ENCODE data around the gene MMEL1. TPM values are rescaled to one million over a fixed set of nuclear protein-coding genes. Genes with fewer than 3 reads are reported as not detected.

MMEL1 gene
- total RNA-seq, 2 donors from 2014 or later, result 4.6 to 13.6 TPM

GRCh38 chr1:2587860-2588571 is 44.8 kb downstream of the MMEL1 start:
- no peak for TF ChIP-seq CTCF (IDR thresholded peaks at IDR 0.05)
- TF ChIP-seq POLR2A (IDR thresholded peaks at IDR 0.05), result no peak
- TF ChIP-seq POLR2AphosphoS5 (IDR thresholded peaks at IDR 0.05), result no peak
- Histone ChIP-seq H3K27me3 (replicated peaks; ENCODE audit: insufficient read depth) (no peaks in the 10 kb centered on the region), H3K9me3 (no peaks in the 10 kb centered on the region), H3K4me3 (no peak overlapping the region), H3K27ac (no peak overlapping the region), H3K4me1 (replicated peaks) (peaks cover 21% of the 10 kb centered on the region), H3K36me3 (no peaks in the 10 kb centered on the region)
- intact Hi-C loops (cut with DNase I), result loop anchor here (5.0 to 10.0 kb wide), 2 partner anchors 54 to 393 kb away; partner anchors contain the start of gene FAAP20
- no peak for DNase-seq (ENCODE audit: low spot score)
- 88% methylated on average over 12 of the region's 19 CpGs for WGBS

- intact Hi-C loops (cut with DNase I), result loop anchor here (5.0 to 10.0 kb wide), 2 partner anchors 55 to 392 kb away; partner anchors contain the start of gene FAAP20
- Histone ChIP-seq H3K27ac (peak overlapping the region; percentile 41 to 97), H3K4me1 (replicated peaks) (peaks cover 21% of the 10 kb centered on the region), H3K36me3 (no peaks in the 10 kb centered on the region), H3K4me3 (peak overlapping the region; percentile 87 to 88), H3K9me3 (no peaks in the 10 kb centered on the region), H3K27me3 (replicated peaks; ENCODE audit: insufficient read depth) (no peaks in the 10 kb centered on the region)
- TF ChIP-seq CTCF (IDR thresholded peaks at IDR 0.05) (peak in 1 of 4 experiments; percentile 11), POLR2A (IDR thresholded peaks at IDR 0.05) (no peak)
- 10% methylated on average over 48 of the region's 52 CpGs for WGBS
- DNase-seq (ENCODE audit: low spot score), result no peak
Observed at GRCh38 chr1:2587071-2587859, 45.6 kb downstream of the MMEL1 start.

GRCh38 chr1:2586154-2587070 is 46.4 kb downstream of the MMEL1 start, which contains the start of gene PRXL2B:
Gene PRXL2B (plus strand): TSS chr1:2586777. CDS start chr1:2586886, 109 bp downstream.
- intact Hi-C loops (cut with DNase I), result loop anchor here (5.0 to 10.0 kb wide), 2 partner anchors 56 to 392 kb away; partner anchors contain the start of gene FAAP20
- Histone ChIP-seq H3K4me3 (peak within 1 kb of the TSS; percentile 87 to 88), H3K27me3 (replicated peaks; ENCODE audit: insufficient read depth) (no peaks in the 10 kb centered on the region), H3K9me3 (no peaks in the 10 kb centered on the region), H3K36me3 (no peaks in the 10 kb centered on the region), H3K4me1 (replicated peaks) (peaks cover 21% of the 10 kb centered on the region), H3K27ac (peak within 1 kb of the TSS; percentile 97 to 99)
- DNase-seq (ENCODE audit: low spot score), result peak; percentile 99
- TF ChIP-seq POLR2AphosphoS5 (IDR thresholded peaks at IDR 0.05) (peak; percentile 94), CTCF (IDR thresholded peaks at IDR 0.05) (peak in 2 of 4 experiments; percentile 30 to 38), POLR2A (IDR thresholded peaks at IDR 0.05) (peak; percentile 98)
- WGBS, result 1% methylated on average over 94 of the region's 107 CpGs

- DNase-seq (ENCODE audit: low spot score), result peak; percentile 36
- intact Hi-C loops (cut with DNase I), result loop anchor here (5.0 to 10.0 kb wide), 2 partner anchors 57 to 391 kb away; partner anchors contain the start of gene FAAP20
- H3K36me3 ChIP-seq, result no peaks in the 10 kb centered on the region
- peak overlapping the region; percentile 87 to 88 for H3K4me3 ChIP-seq
- H3K4me1 ChIP-seq (replicated peaks), result peaks cover 21% of the 10 kb centered on the region
- no peaks in the 10 kb centered on the region for H3K9me3 ChIP-seq
- under 1% methylated on average over 28 of the region's 28 CpGs for WGBS
- no peaks in the 10 kb centered on the region for H3K27me3 ChIP-seq (replicated peaks; ENCODE audit: insufficient read depth)
- TF ChIP-seq POLR2A (IDR thresholded peaks at IDR 0.05), result peak; percentile 70
- no peak for TF ChIP-seq CTCF (IDR thresholded peaks at IDR 0.05)
- TF ChIP-seq POLR2AphosphoS5 (IDR thresholded peaks at IDR 0.05), result peak; percentile 66
- peak overlapping the region; percentile 97 to 99 for H3K27ac ChIP-seq
Observed at GRCh38 chr1:2585318-2586092, 47.3 kb downstream of the MMEL1 start.

Measured in prostate gland (tissue), 2 donors.